Measurements from ENCODE around the gene MEGF11. TPM values are rescaled to one million over a fixed set of nuclear protein-coding genes. Genes with fewer than 3 reads are reported as not detected.
"Not testable (repeated sequence)": the region's sequence is repeated elsewhere in the genome, so short reads cannot be mapped to it uniquely, and the experiment has no call there.

The MEGF11 gene
- total RNA-seq, 4 donors from 2014 or later: not detected

DNA sequence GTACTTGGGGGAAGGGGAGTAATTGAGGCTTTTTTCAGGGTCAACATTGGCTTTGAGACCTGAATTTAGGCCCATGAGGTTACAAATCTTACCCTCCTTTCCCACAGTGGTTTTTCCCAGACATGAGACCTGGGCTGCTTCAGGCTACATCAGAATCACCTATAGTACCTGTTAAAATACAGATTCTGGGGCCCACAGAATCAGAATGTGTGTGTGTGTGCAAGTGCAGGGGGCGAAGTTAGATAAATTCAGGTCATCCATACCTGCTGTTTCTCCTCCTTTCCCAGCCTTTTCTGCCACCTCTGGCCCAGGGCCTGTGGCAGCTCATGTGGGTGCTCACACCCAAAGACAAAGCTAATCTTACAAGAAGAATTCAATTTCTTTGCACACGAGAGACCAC, 273.7 kb downstream of the MEGF11 start:
- Histone ChIP-seq H3K4me1 (peaks cover 7 to 12% (median 7%) of the 10 kb centered on the region in 3 donors), H3K36me3 (no peaks in the 10 kb centered on the region), H3K4me3 (no peak overlapping the region), H3K27ac (no peak overlapping the region), H3K9me3 (no peaks in the 10 kb centered on the region), H3K27me3 (peaks cover 0 to 53% (median 8%) of the 10 kb centered on the region in 4 donors)
- intact Hi-C loops (cut with DNase I): no loop called here
- WGBS, 2 donors: 48 to 65% methylated on average over 2 of the region's 2 CpGs
- DNase-seq: no peak
- TF ChIP-seq, protein P1, sequence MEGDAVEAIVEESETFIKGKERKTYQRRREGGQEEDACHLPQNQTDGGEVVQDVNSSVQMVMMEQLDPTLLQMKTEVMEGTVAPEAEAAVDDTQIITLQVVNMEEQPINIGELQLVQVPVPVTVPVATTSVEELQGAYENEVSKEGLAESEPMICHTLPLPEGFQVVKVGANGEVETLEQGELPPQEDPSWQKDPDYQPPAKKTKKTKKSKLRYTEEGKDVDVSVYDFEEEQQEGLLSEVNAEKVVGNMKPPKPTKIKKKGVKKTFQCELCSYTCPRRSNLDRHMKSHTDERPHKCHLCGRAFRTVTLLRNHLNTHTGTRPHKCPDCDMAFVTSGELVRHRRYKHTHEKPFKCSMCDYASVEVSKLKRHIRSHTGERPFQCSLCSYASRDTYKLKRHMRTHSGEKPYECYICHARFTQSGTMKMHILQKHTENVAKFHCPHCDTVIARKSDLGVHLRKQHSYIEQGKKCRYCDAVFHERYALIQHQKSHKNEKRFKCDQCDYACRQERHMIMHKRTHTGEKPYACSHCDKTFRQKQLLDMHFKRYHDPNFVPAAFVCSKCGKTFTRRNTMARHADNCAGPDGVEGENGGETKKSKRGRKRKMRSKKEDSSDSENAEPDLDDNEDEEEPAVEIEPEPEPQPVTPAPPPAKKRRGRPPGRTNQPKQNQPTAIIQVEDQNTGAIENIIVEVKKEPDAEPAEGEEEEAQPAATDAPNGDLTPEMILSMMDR (IDR thresholded peaks at IDR 0.05): no peak
- no peak for TF ChIP-seq POLR2A (IDR thresholded peaks at IDR 0.05)

DNA sequence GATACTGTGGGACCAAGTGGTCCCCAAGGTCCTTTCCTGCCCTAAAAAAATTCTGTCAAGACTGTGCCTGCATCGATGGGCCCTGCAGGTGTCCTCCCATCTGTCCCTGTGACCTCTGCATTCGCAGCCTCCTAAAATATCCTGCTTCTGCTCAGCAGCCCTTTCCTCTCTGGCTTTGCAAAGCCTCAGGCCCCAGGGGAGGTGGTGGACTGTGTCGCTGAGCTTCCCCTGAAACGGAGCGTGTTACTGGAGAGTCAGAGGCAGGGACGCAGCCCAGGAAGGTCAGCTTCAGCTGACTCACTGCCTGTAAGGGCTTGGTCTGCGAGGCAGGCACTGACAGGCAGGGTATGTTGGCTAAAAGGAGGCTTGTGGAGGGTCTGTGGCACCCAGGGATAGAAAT, 274.2 kb downstream of the MEGF11 start:
- no peak overlapping the region for H3K27ac ChIP-seq
- H3K4me3 ChIP-seq: no peak overlapping the region
- intact Hi-C loops (cut with DNase I): no loop called here
- peaks cover 0 to 53% (median 8%) of the 10 kb centered on the region in 4 donors for H3K27me3 ChIP-seq
- no peaks in the 10 kb centered on the region for H3K36me3 ChIP-seq
- no peak for DNase-seq
- 25 to 40% methylated on average over 1 to 5 of the region's 7 CpGs for WGBS, 2 donors
- peaks cover 7 to 12% (median 7%) of the 10 kb centered on the region in 3 donors for H3K4me1 ChIP-seq
- H3K9me3 ChIP-seq: no peaks in the 10 kb centered on the region
- no peak for TF ChIP-seq POLR2A (IDR thresholded peaks at IDR 0.05)
- TF ChIP-seq, protein P1 (IDR thresholded peaks at IDR 0.05): no peak

DNA sequence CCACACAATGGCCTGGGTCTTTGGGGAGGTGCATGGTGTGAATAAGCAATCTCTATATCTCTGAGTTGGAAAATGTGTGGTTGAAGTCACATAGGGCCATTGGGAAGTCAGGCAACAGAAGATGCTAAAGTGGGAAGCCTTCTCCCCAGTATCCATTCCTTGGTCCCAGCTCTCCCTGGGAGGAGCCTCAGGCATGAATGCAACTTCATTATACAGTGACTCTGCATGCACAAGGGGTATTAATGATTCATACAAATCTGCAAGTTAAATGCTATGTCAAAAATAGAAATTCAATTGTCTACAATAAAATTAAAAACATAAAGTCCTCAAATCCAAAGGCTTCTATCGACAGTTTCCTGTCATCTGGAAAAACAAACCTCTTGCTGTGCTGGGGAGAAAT, 275.4 kb downstream of the MEGF11 start:
- 88 to 89% methylated on average over 1 of the region's 1 CpG for WGBS, 2 donors
- no peak for TF ChIP-seq POLR2A (IDR thresholded peaks at IDR 0.05)

DNA sequence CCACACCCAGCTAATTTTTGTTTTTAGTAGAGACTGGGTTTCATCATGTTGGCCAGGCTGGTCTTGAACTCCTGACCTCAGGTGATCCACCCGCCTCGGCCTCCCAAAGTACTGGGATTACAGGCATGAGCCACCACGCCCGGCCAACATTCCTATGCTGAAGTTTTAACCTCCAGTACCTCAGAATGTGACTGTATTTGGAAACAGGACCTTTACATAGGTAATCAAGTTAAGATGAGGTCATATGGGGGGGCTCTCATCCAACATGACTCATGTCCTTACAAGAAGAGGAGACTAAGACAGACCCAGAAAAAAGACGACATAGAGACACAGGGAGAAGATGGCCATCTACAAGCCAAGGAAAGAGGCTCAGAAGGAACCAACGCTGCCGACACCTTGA, 277.4 kb downstream of the MEGF11 start:
- WGBS, 2 donors: 87 to 98% methylated on average over 4 to 5 of the region's 7 CpGs
- DNase-seq; H3K4me3 ChIP-seq; H3K9me3 ChIP-seq; H3K4me1 ChIP-seq; H3K36me3 ChIP-seq; intact Hi-C loops (cut with DNase I); H3K27ac ChIP-seq: not testable (repeated sequence)
- H3K27me3 ChIP-seq: peaks cover 0 to 46% (median 0%) of the 10 kb centered on the region in 4 donors

More for the DNA sequence above, 275.4 kb downstream of the MEGF11 start:
- no peak overlapping the region for H3K27ac ChIP-seq
- H3K4me1 ChIP-seq: peaks cover 7 to 12% (median 7%) of the 10 kb centered on the region in 3 donors
- H3K9me3 ChIP-seq: no peaks in the 10 kb centered on the region
- peaks cover 0 to 53% (median 5%) of the 10 kb centered on the region in 4 donors for H3K27me3 ChIP-seq
- H3K4me3 ChIP-seq: no peak overlapping the region
- intact Hi-C loops (cut with DNase I): no loop called here
- no peaks in the 10 kb centered on the region for H3K36me3 ChIP-seq
- DNase-seq: no peak

DNA sequence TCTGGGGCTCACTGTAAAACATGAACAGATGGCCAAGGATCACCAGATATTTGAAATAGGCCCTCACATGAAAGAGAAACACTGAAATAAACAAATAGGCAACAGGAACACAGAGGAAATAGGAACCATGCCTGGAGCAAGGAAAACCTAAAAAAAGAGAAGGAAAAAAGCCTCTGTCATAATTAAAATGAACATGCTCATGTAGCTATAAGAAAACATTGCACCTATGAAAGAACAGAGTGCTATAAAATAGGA, 281.9 kb downstream of the MEGF11 start:
- H3K27me3 ChIP-seq: peaks cover 0 to 83% (median 0%) of the 10 kb centered on the region in 4 donors
- H3K4me3 ChIP-seq: no peak overlapping the region
- no peaks in the 10 kb centered on the region for H3K9me3 ChIP-seq
- intact Hi-C loops (cut with DNase I): no loop called here
- H3K36me3 ChIP-seq: no peaks in the 10 kb centered on the region
- H3K4me1 ChIP-seq: no peaks in the 10 kb centered on the region
- no peak for TF ChIP-seq POLR2A (IDR thresholded peaks at IDR 0.05)
- TF ChIP-seq, protein P1 (IDR thresholded peaks at IDR 0.05): no peak
- H3K27ac ChIP-seq: no peak overlapping the region
- DNase-seq: no peak

DNA sequence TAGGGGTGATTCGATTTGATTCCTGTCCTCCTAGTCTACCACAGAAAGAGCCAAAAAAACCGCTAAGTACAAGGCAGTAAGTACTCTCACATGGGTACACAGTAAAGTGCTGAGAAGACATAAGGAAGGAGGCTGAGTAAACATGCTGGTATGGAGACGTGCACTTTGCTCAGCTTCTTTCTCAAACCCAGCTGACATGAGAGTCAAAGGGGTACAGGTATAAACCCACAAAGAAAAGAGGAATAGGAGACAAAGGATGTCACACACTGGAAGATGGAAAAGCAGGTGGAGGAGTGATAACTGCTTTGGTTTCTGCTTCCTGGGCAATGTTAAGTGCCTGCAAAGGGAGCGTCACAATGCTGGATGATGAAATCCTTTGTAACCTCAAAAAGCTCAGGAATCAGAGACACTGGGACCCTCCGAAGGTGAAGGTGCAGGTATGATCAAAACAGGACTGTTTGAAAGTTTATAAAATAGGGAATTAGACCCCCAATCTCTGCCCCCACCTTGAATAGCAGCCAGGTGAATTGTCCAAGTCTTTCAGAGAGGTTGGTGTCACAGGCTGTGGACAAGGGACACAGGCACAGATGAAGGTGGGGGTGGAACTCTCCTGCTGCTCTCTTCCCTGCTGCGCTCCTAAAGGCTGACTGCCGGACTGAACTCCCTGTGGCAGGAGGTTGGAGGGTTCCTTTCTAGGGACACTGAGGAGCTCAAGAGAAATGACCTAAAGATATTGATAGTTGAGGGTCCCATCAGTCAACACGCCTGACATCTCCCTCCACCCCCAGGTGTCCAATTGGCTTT, 282.4 kb downstream of the MEGF11 start:
- Histone ChIP-seq H3K4me1 (no peaks in the 10 kb centered on the region), H3K36me3 (no peaks in the 10 kb centered on the region), H3K27me3 (peaks cover 0 to 88% (median 0%) of the 10 kb centered on the region in 4 donors), H3K9me3 (no peaks in the 10 kb centered on the region), H3K27ac (no peak overlapping the region), H3K4me3 (no peak overlapping the region)
- TF ChIP-seq POLR2A (IDR thresholded peaks at IDR 0.05): no peak
- TF ChIP-seq, protein P1 (IDR thresholded peaks at IDR 0.05): no peak
- WGBS, 2 donors: 55 to 70% methylated on average over 7 to 8 of the region's 8 CpGs
- no peak for DNase-seq
- intact Hi-C loops (cut with DNase I): no loop called here
